ENCODE data around the gene PHLDB3.

Gene PHLDB3

GRCh38 chr19:43498233-43498842 lies 6.2 kb downstream of the PHLDB3 start:
- no peak for DNase-seq (ENCODE audit: low read depth)

- no peak for DNase-seq (ENCODE audit: low read depth)
Measured at GRCh38 chr19:43496960-43497359, 7.6 kb downstream of the PHLDB3 start.

- DNase-seq (ENCODE audit: low read depth) = no peak
Measured at GRCh38 chr19:43495082-43495481, 9.5 kb downstream of the PHLDB3 start.

- DNase-seq (ENCODE audit: low read depth) = no peak
Measured at GRCh38 chr19:43490759-43491158, 13.8 kb downstream of the PHLDB3 start.

- DNase-seq (ENCODE audit: low read depth) = no peak
Measured at GRCh38 chr19:43489979-43490599, 14.5 kb downstream of the PHLDB3 start.

GRCh38 chr19:43489310-43489709 lies 15.2 kb downstream of the PHLDB3 start:
- no peak for DNase-seq (ENCODE audit: low read depth)

- no peak for DNase-seq (ENCODE audit: low read depth)
Measured at GRCh38 chr19:43488179-43488578, 16.4 kb downstream of the PHLDB3 start.

GRCh38 chr19:43486412-43486811 lies 18.1 kb downstream of the PHLDB3 start:
- DNase-seq (ENCODE audit: low read depth) = no peak

- DNase-seq (ENCODE audit: low read depth) = no peak
Measured at GRCh38 chr19:43485951-43486350, 18.6 kb downstream of the PHLDB3 start.

GRCh38 chr19:43483281-43483680 lies 21.3 kb downstream of the PHLDB3 start:
- no peak for DNase-seq (ENCODE audit: low read depth)

GRCh38 chr19:43482193-43482592 lies 22.4 kb downstream of the PHLDB3 start:
- no peak for DNase-seq (ENCODE audit: low read depth)

- DNase-seq (ENCODE audit: low read depth) = no peak
Measured at GRCh38 chr19:43481701-43482100, 22.8 kb downstream of the PHLDB3 start.

- no peak for DNase-seq (ENCODE audit: low read depth)
Measured at GRCh38 chr19:43480574-43480973, 24.0 kb downstream of the PHLDB3 start.

- DNase-seq (ENCODE audit: low read depth) = no peak
Measured at GRCh38 chr19:43479961-43480561, 24.5 kb downstream of the PHLDB3 start.

- DNase-seq (ENCODE audit: low read depth) = no peak
Measured at GRCh38 chr19:43479226-43479625, 25.3 kb downstream of the PHLDB3 start.

GRCh38 chr19:43478323-43478722 lies 26.2 kb downstream of the PHLDB3 start:
- DNase-seq (ENCODE audit: low read depth) = no peak

GRCh38 chr19:43476606-43477005 lies 27.9 kb downstream of the PHLDB3 start:
- no peak for DNase-seq (ENCODE audit: low read depth)

GRCh38 chr19:43474986-43475705 lies 29.4 kb downstream of the PHLDB3 start:
- DNase-seq (ENCODE audit: low read depth) = peak; percentile 91

- DNase-seq (ENCODE audit: low read depth) = no peak
Measured at GRCh38 chr19:43474487-43474886, 30.1 kb downstream of the PHLDB3 start.

- no peak for DNase-seq (ENCODE audit: low read depth)
Measured at GRCh38 chr19:43471091-43471490, 33.5 kb downstream of the PHLDB3 start.

- DNase-seq (ENCODE audit: low read depth) = peak; percentile 32
Measured at GRCh38 chr19:43470288-43470687, 34.3 kb downstream of the PHLDB3 start.

- no peak for DNase-seq (ENCODE audit: low read depth)
Measured at GRCh38 chr19:43469160-43469480, 35.4 kb downstream of the PHLDB3 start.

Measured in T-helper 22 cell (primary cell).